Posterior cingulate gyrus (tissue), 11 donors: Measurements from ENCODE around the gene GBE1.
A peak's percentile ranks its signal among the peaks of the same experiment; 100 is the strongest.

Experiments used
- DNase-seq, 10 donors: peaks; one replicate each; pipeline versions ENCODE4 v3.0.0 to v3.0.0-alpha.2; 2020 to 2021; ENCODE audit warnings: mixed read lengths in 3 of 10
- intact Hi-C: fragments of 100-400 bp; cut with DNase I; formaldehyde crosslinking; loops from one replicate; pipeline ENCODE4 v1.15.1; 2023

Gene GBE1

GRCh38 chr3:81709606-81710005 is 51.8 kb downstream of the GBE1 start:
- intact Hi-C loops = no loop called here
- DNase-seq = no peak

- intact Hi-C loops = no loop called here
- no peak for DNase-seq
These were observed 53.4 kb downstream of the GBE1 start for GRCh38 chr3:81707996-81708395.

GRCh38 chr3:81702126-81702525 is 59.3 kb downstream of the GBE1 start:
- intact Hi-C loops = no loop called here

GRCh38 chr3:81699536-81700320 is 61.7 kb downstream of the GBE1 start:
- DNase-seq = no peak
- intact Hi-C loops = no loop called here

More at GRCh38 chr3:81702126-81702525, 59.3 kb downstream of the GBE1 start:
- no peak for DNase-seq

DNA sequence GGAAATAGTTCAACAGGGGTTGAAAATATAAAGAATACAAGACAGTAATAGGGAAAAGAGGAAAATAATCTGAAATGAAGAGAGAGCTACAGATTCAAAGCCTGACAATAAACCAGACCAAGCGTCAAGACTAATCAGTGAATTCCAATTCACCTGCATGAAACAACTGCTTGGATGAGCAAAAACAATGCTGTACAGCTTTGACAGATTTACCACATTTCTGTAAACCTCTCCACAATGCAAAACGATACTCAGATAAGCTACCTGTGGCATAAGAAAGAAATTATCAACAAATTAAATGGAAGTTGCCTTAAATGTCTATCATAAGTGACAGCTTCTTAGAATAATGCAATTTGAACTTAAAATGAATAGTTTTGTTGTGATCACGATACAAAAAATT is 65.4 kb downstream of the GBE1 start:
- DNase-seq = no peak
- intact Hi-C loops = no loop called here

GRCh38 chr3:81695302-81695701 is 66.1 kb downstream of the GBE1 start:
- no peak for DNase-seq
- intact Hi-C loops = no loop called here

- no peak for DNase-seq
- intact Hi-C loops = no loop called here
These were observed 66.8 kb downstream of the GBE1 start for GRCh38 chr3:81694662-81695061.

DNA sequence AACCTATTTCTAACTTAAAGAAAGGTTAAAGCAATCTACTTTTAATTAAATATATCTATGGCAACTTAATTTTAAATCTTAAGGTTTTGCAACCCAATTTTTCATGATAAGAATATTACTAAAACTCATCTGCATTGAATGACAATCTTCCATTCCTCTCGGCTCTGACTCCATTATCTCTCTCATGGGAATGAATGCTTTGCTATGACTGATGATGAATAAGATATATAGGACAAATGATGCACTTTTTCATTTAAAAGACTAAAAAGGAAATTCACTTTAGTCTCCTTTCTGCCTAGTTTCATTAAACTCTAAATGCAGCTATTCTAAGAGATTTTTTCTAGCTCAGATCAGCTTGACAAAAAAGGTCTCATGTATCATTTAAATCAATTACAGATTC is 68.7 kb downstream of the GBE1 start:
- intact Hi-C loops = no loop called here
- DNase-seq = no peak

DNA sequence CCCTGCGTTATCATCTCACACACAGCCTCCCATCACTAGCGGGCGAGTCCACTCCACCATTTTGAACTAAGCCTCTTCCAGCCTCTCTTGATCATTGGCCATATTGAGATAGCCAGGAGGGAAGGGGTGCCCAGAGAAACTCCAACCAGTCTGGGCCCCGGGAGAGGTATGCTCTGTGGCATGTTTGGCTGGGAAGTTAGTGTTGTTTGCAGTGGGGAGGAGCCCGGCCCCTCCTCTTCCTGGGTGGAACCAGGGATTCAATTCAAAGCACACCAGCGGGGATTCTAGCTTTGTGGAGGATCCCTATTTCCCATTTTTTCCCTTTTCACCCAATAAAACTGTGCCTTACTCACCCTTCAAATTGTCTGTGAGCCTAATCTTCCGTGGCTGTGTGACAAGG is 71.8 kb downstream of the GBE1 start:
- intact Hi-C loops = no loop called here
- DNase-seq = no peak

DNA sequence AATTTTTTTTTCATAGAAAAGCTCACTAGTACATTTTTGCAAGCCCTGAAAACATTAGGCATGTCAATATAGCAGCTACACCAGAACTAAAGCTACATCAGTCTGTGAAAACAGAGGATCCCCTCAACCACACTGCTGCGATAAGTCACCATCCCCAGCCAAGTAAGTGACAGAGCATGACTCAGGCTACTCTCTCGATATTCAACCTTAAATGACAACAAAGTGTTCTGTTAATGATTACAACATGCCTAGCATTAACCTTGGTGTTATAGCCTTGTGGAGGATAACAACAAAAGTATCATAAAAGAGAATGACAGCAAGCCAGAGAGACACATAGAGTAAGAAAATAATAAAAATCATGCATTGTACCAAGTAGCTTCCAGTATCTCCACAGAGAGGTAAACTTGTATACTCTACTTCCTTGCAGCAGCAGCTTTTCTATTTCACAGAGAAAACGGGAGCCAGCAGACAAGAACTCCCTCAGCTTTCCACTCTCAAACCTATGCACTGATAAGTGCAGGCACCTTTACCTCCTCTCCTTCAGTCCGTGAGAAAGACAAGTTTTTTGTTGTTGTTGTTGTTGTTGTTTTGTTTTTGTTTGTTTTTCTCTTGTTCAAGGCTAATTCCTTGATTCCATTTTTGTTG is 76.6 kb downstream of the GBE1 start:
- intact Hi-C loops = no loop called here

GRCh38 chr3:81676706-81677456 is 84.6 kb downstream of the GBE1 start:
- no peak for DNase-seq

More for the DNA sequence above, 76.6 kb downstream of the GBE1 start:
- DNase-seq = no peak

DNA sequence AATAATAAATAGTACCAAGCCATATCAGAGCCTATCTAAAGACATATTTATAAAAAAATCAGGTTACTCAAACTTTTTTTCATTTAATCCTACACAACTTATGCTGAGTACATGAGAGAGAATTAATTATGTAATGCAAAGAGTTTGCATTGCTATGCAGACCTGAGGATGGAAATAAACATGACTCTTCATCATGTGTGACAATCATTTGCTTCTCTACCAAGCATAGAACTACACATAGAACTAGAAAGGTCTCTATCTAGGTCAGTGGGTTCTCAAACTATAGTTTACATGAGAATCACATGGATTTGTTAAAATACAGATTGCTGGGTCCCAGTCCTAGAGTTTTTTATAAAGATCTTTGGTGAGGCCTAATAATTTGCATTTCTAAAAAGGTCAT is 86.8 kb downstream of the GBE1 start:
- no peak for DNase-seq
- intact Hi-C loops = no loop called here

More at GRCh38 chr3:81676706-81677456, 84.6 kb downstream of the GBE1 start:
- intact Hi-C loops = no loop called here

DNA sequence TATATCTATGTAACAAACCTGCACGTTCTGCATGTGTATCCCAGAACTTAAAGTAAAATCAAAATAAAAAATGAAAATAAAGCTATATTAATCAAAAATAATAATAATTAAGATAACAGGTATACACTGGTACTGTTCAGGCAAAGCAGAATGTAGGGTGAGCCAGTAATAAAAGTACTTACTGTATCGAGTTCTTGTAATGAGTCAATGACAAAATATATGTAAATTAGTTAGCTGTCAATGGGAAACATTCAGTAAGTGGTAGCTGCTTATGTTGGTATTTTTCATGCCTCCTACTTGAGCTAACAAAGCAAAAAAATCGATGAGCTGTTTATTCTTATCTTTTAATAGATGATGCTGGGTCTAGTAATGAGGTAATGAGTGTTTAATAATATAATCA is 93.2 kb downstream of the GBE1 start:
- intact Hi-C loops = no loop called here
- DNase-seq = no peak

- intact Hi-C loops = loop anchor here (1.0 kb wide), 1 partner anchor 467 kb away; no protein-coding TSS in a partner anchor
- DNase-seq = no peak
These were observed 94.8 kb downstream of the GBE1 start for GRCh38 chr3:81666502-81667121.

- intact Hi-C loops = no loop called here
- peak in 2 of 10 donors; percentile 52 to 69 for DNase-seq
These were observed 98.3 kb downstream of the GBE1 start for GRCh38 chr3:81663114-81663513.

- DNase-seq = no peak
- intact Hi-C loops = no loop called here
These were observed 101.4 kb downstream of the GBE1 start for GRCh38 chr3:81660036-81660435.

- intact Hi-C loops = no loop called here
- DNase-seq = no peak
These were observed 103.0 kb downstream of the GBE1 start for GRCh38 chr3:81658322-81658997.

DNA sequence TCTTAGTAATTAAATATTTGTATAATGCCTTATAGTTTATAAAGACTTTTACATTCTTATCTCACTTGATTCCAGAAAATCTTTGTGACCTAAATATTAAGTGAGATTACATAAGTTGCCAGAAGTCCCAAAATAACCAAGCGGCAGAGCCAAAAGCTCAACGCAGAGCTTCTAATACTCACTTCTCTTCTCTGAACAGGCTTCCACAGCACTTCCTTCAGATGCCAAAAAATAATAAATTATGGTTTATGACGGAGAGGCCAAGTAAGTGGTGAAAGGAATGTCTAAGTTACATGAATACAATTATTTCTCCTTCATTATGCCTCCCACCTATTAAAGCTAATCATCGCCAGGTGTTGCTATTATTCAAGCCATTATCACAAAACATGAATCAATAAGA is 110.3 kb downstream of the GBE1 start:
- intact Hi-C loops = no loop called here
- DNase-seq = no peak

- no peak for DNase-seq
- intact Hi-C loops = no loop called here
These were observed 111.3 kb downstream of the GBE1 start for GRCh38 chr3:81650187-81650586.

- intact Hi-C loops = loop anchor here (10.0 kb wide), 1 partner anchor 150 kb away; no protein-coding TSS in a partner anchor
These were observed 116.2 kb downstream of the GBE1 start for GRCh38 chr3:81645248-81645647.

More at GRCh38 chr3:81645248-81645647, 116.2 kb downstream of the GBE1 start:
- no peak for DNase-seq
